ENCODE results near the gene STAMBPL1.

Gene STAMBPL1

GRCh38 chr10:88896372-88896993 lies 16.4 kb downstream of the STAMBPL1 start:
- DNase-seq = no peak

GRCh38 chr10:88896994-88897853 lies 17.2 kb downstream of the STAMBPL1 start:
- DNase-seq = peak; percentile 75

GRCh38 chr10:88898727-88899126 lies 18.7 kb downstream of the STAMBPL1 start:
- DNase-seq = no peak

GRCh38 chr10:88899886-88900285 lies 19.8 kb downstream of the STAMBPL1 start:
- DNase-seq = no peak

GRCh38 chr10:88901206-88901983 lies 21.4 kb downstream of the STAMBPL1 start:
- DNase-seq = no peak

- DNase-seq = no peak
These were observed 22.1 kb downstream of the STAMBPL1 start for GRCh38 chr10:88901984-88902789.

- DNase-seq = no peak
These were observed 23.7 kb downstream of the STAMBPL1 start for GRCh38 chr10:88903715-88904114.

- DNase-seq = no peak
These were observed 26.9 kb downstream of the STAMBPL1 start for GRCh38 chr10:88906921-88907320.

- no peak for DNase-seq
These were observed 28.1 kb downstream of the STAMBPL1 start for GRCh38 chr10:88908194-88908593.

- no peak for DNase-seq
These were observed 31.1 kb downstream of the STAMBPL1 start for GRCh38 chr10:88911116-88911515.

GRCh38 chr10:88911851-88912250 lies 31.8 kb downstream of the STAMBPL1 start:
- DNase-seq = no peak

GRCh38 chr10:88913127-88913526 lies 33.1 kb downstream of the STAMBPL1 start:
- DNase-seq = peak; percentile 85

GRCh38 chr10:88913788-88914187 lies 33.7 kb downstream of the STAMBPL1 start:
- peak; percentile 37 for DNase-seq

- DNase-seq = no peak
These were observed 35.7 kb downstream of the STAMBPL1 start for GRCh38 chr10:88915781-88916180.

GRCh38 chr10:88916231-88916630 lies 36.2 kb downstream of the STAMBPL1 start:
- no peak for DNase-seq

GRCh38 chr10:88916986-88917385 lies 36.9 kb downstream of the STAMBPL1 start:
- no peak for DNase-seq

GRCh38 chr10:88918191-88918905 lies 38.3 kb downstream of the STAMBPL1 start:
- no peak for DNase-seq

- DNase-seq = no peak
These were observed 39.0 kb downstream of the STAMBPL1 start for GRCh38 chr10:88919041-88919440.

GRCh38 chr10:88920198-88920597 lies 40.2 kb downstream of the STAMBPL1 start:
- DNase-seq = no peak

- DNase-seq = no peak
These were observed 41.0 kb downstream of the STAMBPL1 start for GRCh38 chr10:88920986-88921593.

GRCh38 chr10:88922041-88922440 lies 42.0 kb downstream of the STAMBPL1 start:
- DNase-seq = no peak

- DNase-seq = no peak
These were observed 43.5 kb downstream of the STAMBPL1 start for GRCh38 chr10:88923520-88923919.

All from DMS79 treated with DMSO at 0.1 percent for 48 hours (cell line).